Measurements from ENCODE around the gene NF1.
"Not testable (repeated sequence)": the region's sequence is repeated elsewhere in the genome, so short reads cannot be mapped to it uniquely, and the experiment has no call there.

Gene NF1

GRCh38 chr17:31379597-31380205, 284.9 kb downstream of the NF1 start:
- no peak for DNase-seq (ENCODE audit: low read depth in 2 of 3, low spot score in 1 of 3)

GRCh38 chr17:31381165-31381668, 286.4 kb downstream of the NF1 start:
- no peak for DNase-seq (ENCODE audit: low read depth in 2 of 3, low spot score in 1 of 3)

- DNase-seq (ENCODE audit: low read depth in 2 of 3, low spot score in 1 of 3) = not testable (repeated sequence)
These were observed 288.0 kb downstream of the NF1 start for GRCh38 chr17:31382668-31383275.

GRCh38 chr17:31383488-31383887, 288.7 kb downstream of the NF1 start:
- DNase-seq (ENCODE audit: low read depth in 2 of 3, low spot score in 1 of 3) = not testable (repeated sequence)

- DNase-seq (ENCODE audit: low read depth in 2 of 3, low spot score in 1 of 3) = no peak
These were observed 290.9 kb downstream of the NF1 start for GRCh38 chr17:31385428-31386285.

- DNase-seq (ENCODE audit: low read depth in 2 of 3, low spot score in 1 of 3) = no peak
These were observed 291.8 kb downstream of the NF1 start for GRCh38 chr17:31386542-31387075.

- no peak for DNase-seq (ENCODE audit: low read depth in 2 of 3, low spot score in 1 of 3)
These were observed 292.7 kb downstream of the NF1 start for GRCh38 chr17:31387438-31387837.

GRCh38 chr17:31388351-31388750, 293.6 kb downstream of the NF1 start:
- no peak for DNase-seq (ENCODE audit: low read depth in 2 of 3, low spot score in 1 of 3)

GRCh38 chr17:31388770-31389656, 294.2 kb downstream of the NF1 start:
- peak in 1 of 3 donors; percentile 34 for DNase-seq (ENCODE audit: low read depth in 2 of 3, low spot score in 1 of 3)

- no peak for DNase-seq (ENCODE audit: low read depth in 2 of 3, low spot score in 1 of 3)
These were observed 295.0 kb downstream of the NF1 start for GRCh38 chr17:31389657-31390381.

- no peak for DNase-seq (ENCODE audit: low read depth in 2 of 3, low spot score in 1 of 3)
These were observed 295.6 kb downstream of the NF1 start for GRCh38 chr17:31390426-31390747.

- DNase-seq (ENCODE audit: low read depth in 2 of 3, low spot score in 1 of 3) = no peak
These were observed 296.1 kb downstream of the NF1 start for GRCh38 chr17:31390748-31391495.

- DNase-seq (ENCODE audit: low read depth in 2 of 3, low spot score in 1 of 3) = no peak
These were observed 296.7 kb downstream of the NF1 start, which contains the start of gene RAB11FIP4 for GRCh38 chr17:31391496-31391949. Gene RAB11FIP4 (plus strand): TSS chr17:31391675. CDS start chr17:31391853, 178 bp downstream.

- no peak for DNase-seq (ENCODE audit: low read depth in 2 of 3, low spot score in 1 of 3)
These were observed 297.5 kb downstream of the NF1 start for GRCh38 chr17:31392002-31392855.

GRCh38 chr17:31392856-31393748, 298.3 kb downstream of the NF1 start:
- DNase-seq (ENCODE audit: low read depth in 2 of 3, low spot score in 1 of 3) = no peak

- no peak for DNase-seq (ENCODE audit: low read depth in 2 of 3, low spot score in 1 of 3)
These were observed 299.0 kb downstream of the NF1 start for GRCh38 chr17:31393749-31394146.

- DNase-seq (ENCODE audit: low read depth in 2 of 3, low spot score in 1 of 3) = peak in 1 of 3 donors; percentile 38
These were observed 299.8 kb downstream of the NF1 start for GRCh38 chr17:31394544-31394943.
